ENCODE results near the gene RASGEF1C. TPM values are rescaled to one million over a fixed set of nuclear protein-coding genes. Genes with fewer than 3 reads are reported as not detected.

RASGEF1C gene
- total and polyA plus RNA-seq, 10 donors = 0.06 to 1.1 (median 0.21) TPM; not detected in 6

GRCh38 chr5:180095545-180095944 lies 113.5 kb downstream of the RASGEF1C start:
- DNase-seq = peak; percentile 2
- Histone ChIP-seq H3K36me3 (no peaks in the 10 kb centered on the region), H3K9me3 (no peaks in the 10 kb centered on the region), H3K27ac (no peak overlapping the region), H3K27me3 (replicated peaks in 1 of 7) (peaks cover 0 to 3% (median 0%) of the 10 kb centered on the region in 7 donors), H3K4me3 (no peak overlapping the region), H3K4me1 (peaks cover 0 to 25% (median 9%) of the 10 kb centered on the region in 6 donors)
- WGBS, 5 donors = 78 to 89% (median 80%) methylated on average over 9 of the region's 9 CpGs
- TF ChIP-seq POLR2AphosphoS5 (IDR thresholded peaks at IDR 0.05) (no peak), CTCF (IDR thresholded peaks at IDR 0.05 in 8 of 11, conservative IDR thresholded peaks at IDR 0.05 in 3 of 11) (no peak), POLR2A (IDR thresholded peaks at IDR 0.05) (no peak)
- intact Hi-C loops (cut with DNase I; ENCODE audit: low total_unique reads) = no loop called here

- intact Hi-C loops (cut with DNase I; ENCODE audit: low total_unique reads) = no loop called here
- Histone ChIP-seq H3K9me3 (no peaks in the 10 kb centered on the region), H3K4me1 (peaks cover 0 to 33% (median 16%) of the 10 kb centered on the region in 6 donors), H3K4me3 (no peak overlapping the region), H3K27me3 (replicated peaks in 1 of 7) (peaks cover 0 to 9% (median 0%) of the 10 kb centered on the region in 7 donors), H3K27ac (peak overlapping the region in 1 of 8 donors; percentile 33), H3K36me3 (no peaks in the 10 kb centered on the region)
- 40 to 51% (median 41%) methylated on average over 9 of the region's 9 CpGs for WGBS, 5 donors
- DNase-seq = no peak
- TF ChIP-seq CTCF (IDR thresholded peaks at IDR 0.05 in 8 of 11, conservative IDR thresholded peaks at IDR 0.05 in 3 of 11) (no peak), POLR2AphosphoS5 (IDR thresholded peaks at IDR 0.05) (peak in 1 of 3 donors; percentile 22), POLR2A (IDR thresholded peaks at IDR 0.05) (no peak)
These were observed 115.2 kb downstream of the RASGEF1C start for GRCh38 chr5:180093651-180094382.

DNA sequence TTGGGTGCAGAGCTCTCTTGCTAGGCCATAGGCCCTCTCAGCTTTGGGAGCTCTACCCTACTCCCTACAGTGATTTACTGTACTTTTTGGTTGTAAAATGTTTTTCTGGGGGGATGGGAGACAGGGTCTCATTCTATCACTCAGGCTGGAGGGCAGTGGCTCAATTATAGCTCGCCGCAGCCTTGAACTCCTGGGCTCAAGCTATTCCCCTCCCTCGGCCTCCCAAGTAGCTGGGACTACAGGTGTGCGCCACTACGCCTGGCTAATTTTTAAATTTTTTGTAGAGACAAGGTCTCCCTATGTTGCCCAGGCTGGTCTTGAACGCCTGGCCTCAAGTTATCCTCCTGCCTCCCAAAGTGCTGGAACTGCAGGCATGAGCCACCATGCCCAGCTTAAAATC lies 115.8 kb downstream of the RASGEF1C start:
- H3K27ac ChIP-seq = peak overlapping the region in 1 of 8 donors; percentile 33
- TF ChIP-seq CTCF (IDR thresholded peaks at IDR 0.05 in 8 of 11, conservative IDR thresholded peaks at IDR 0.05 in 3 of 11) (no peak), POLR2A (IDR thresholded peaks at IDR 0.05) (no peak), POLR2AphosphoS5 (IDR thresholded peaks at IDR 0.05) (no peak)
- no peak overlapping the region for H3K4me3 ChIP-seq
- WGBS, 5 donors = 79 to 93% (median 91%) methylated on average over 6 of the region's 6 CpGs
- peaks cover 0 to 9% (median 0%) of the 10 kb centered on the region in 7 donors for H3K27me3 ChIP-seq (replicated peaks in 1 of 7)
- H3K4me1 ChIP-seq = peaks cover 0 to 33% (median 16%) of the 10 kb centered on the region in 6 donors
- DNase-seq = no peak
- H3K36me3 ChIP-seq = no peaks in the 10 kb centered on the region
- H3K9me3 ChIP-seq = no peaks in the 10 kb centered on the region
- intact Hi-C loops (cut with DNase I; ENCODE audit: low total_unique reads) = no loop called here

GRCh38 chr5:180090769-180091546 lies 118.1 kb downstream of the RASGEF1C start:
- no peak for DNase-seq
- H3K27me3 ChIP-seq (replicated peaks in 1 of 7) = peaks cover 0 to 9% (median 0%) of the 10 kb centered on the region in 7 donors
- intact Hi-C loops (cut with DNase I; ENCODE audit: low total_unique reads) = no loop called here
- 28 to 46% (median 37%) methylated on average over 16 to 17 of the region's 17 CpGs for WGBS, 5 donors
- peaks cover 0 to 34% (median 16%) of the 10 kb centered on the region in 6 donors for H3K4me1 ChIP-seq
- peak in 6 of 11 experiments; percentile 5 to 24 (median 13) for TF ChIP-seq CTCF (IDR thresholded peaks at IDR 0.05 in 8 of 11, conservative IDR thresholded peaks at IDR 0.05 in 3 of 11)
- no peak for TF ChIP-seq POLR2AphosphoS5 (IDR thresholded peaks at IDR 0.05)
- no peaks in the 10 kb centered on the region for H3K9me3 ChIP-seq
- peak overlapping the region in 3 of 8 donors; percentile 68 to 76 (median 71) for H3K27ac ChIP-seq
- H3K36me3 ChIP-seq = no peaks in the 10 kb centered on the region
- peak overlapping the region in 7 of 8 donors; percentile 34 to 72 (median 45) for H3K4me3 ChIP-seq
